ENCODE measurements around the gene STAT6.
A peak's percentile ranks its signal among the peaks of the same experiment; 100 is the strongest.

Gene STAT6

DNA sequence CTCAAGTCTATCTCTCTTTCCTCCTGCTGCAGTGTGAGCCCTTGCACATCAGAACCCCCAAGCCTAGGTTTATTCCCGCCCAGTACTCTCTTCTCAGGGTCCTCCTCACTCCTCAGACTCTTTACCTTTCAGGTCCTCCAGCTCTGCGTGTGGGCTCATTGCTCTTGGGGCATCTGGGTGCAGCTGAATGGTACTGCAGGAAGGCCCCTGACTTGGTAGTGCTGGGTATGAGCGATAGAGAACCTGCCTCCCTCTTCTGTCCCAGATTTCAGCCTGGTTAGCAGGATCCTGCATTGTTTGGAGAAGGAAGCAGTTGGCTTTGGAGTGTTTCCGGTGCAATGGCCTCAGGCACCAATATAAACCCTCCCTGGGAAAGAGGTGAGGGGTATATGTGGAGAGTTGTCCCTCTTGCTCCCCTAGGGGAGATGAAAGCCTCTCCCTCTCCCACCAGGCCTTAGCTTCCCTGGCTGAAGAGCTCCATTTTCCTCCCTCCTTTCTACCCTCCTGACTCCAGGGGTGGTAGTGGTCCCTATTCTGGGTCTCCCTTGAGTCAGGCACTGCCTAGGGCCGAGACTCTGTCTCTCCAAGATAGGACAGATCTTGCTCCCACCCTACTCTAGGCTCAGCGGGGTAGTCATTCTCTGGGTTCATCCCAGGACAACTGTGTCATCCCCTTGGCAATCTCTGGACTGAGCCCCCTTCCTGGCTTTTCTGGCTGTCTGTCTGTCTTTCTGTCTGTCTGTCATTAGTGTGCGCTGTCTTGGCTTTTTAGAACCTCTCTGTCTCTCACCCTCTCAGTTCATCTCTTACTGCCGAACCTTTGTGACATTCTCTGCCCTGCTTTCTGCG is 21.0 kb upstream of the STAT6 start:
- peak overlapping the region; percentile 31 for H3K4me2 ChIP-seq (ENCODE audit: low read length, poor library complexity, severe bottlenecking)
- peaks cover 10% of the 10 kb centered on the region for H3K79me1 ChIP-seq (replicated peaks; ENCODE audit: low read length, poor library complexity, severe bottlenecking)
- peaks cover 16 to 34% of the 10 kb centered on the region in 2 experiments for H3K36me3 ChIP-seq (ENCODE audit: control insufficient read depth in 1 of 2, insufficient read depth in 2 of 2, low read depth in 1 of 2, low read length in 2 of 2)
- H3K14ac ChIP-seq (ENCODE audit: low read length in 2 of 2): no peak overlapping the region
- H2BK120ac ChIP-seq (ENCODE audit: low read depth, low read length): no peak overlapping the region
- H2AK5ac ChIP-seq (ENCODE audit: low read length, severe bottlenecking): peak overlapping the region; percentile 47
- no peak overlapping the region for H2BK5ac ChIP-seq (ENCODE audit: low read depth, low read length, poor library complexity, severe bottlenecking)
- peak overlapping the region; percentile 21 for H2BK15ac ChIP-seq (ENCODE audit: low read depth, poor library complexity, severe bottlenecking)
- H2BK12ac ChIP-seq (ENCODE audit: low read length in 2 of 2): no peak overlapping the region
- H4K8ac ChIP-seq (ENCODE audit: low read length): no peak overlapping the region
- peaks cover 47% of the 10 kb centered on the region for H3K4me1 ChIP-seq (ENCODE audit: control insufficient read depth, insufficient read depth, low read depth, low read length)
- no peaks in the 10 kb centered on the region for H3K27me3 ChIP-seq (ENCODE audit: control insufficient read depth in 1 of 2, insufficient read depth in 1 of 2, low read length in 2 of 2)
- H3K4me3 ChIP-seq (ENCODE audit: insufficient read depth in 1 of 2, low read depth in 1 of 2, low read length in 2 of 2): peak overlapping the region in 1 of 2 experiments; percentile 91
- H3K4ac ChIP-seq (ENCODE audit: low read depth in 1 of 2, low read length in 2 of 2): peak overlapping the region in 1 of 2 experiments; percentile 42
- peak overlapping the region; percentile 19 to 43 for H3K18ac ChIP-seq (ENCODE audit: low read depth in 1 of 2, low read length in 2 of 2)
- 54% methylated on average over 8 of the region's 9 CpGs for WGBS
- no peak overlapping the region for H4K91ac ChIP-seq (ENCODE audit: low read length)
- peak overlapping the region in 1 of 2 experiments; percentile 56 for H3K23ac ChIP-seq (ENCODE audit: low read length in 2 of 2)
- H3K27ac ChIP-seq (ENCODE audit: low read length, poor library complexity, severe bottlenecking): peak overlapping the region; percentile 54
- H2AFZ ChIP-seq (ENCODE audit: low read depth, low read length): no peak overlapping the region
- H3K9me3 ChIP-seq (ENCODE audit: control insufficient read depth, low read length): no peaks in the 10 kb centered on the region
- peak overlapping the region; percentile 95 for H3K9ac ChIP-seq (ENCODE audit: low read length)
- DNase-seq: no peak

- H2AFZ ChIP-seq (ENCODE audit: low read depth, low read length): no peak overlapping the region
- peaks cover 45% of the 10 kb centered on the region for H3K4me1 ChIP-seq (ENCODE audit: control insufficient read depth, insufficient read depth, low read depth, low read length)
- H2AK5ac ChIP-seq (ENCODE audit: low read length, severe bottlenecking): no peak overlapping the region
- WGBS: no CpG with 5 or more reads among the region's 2 CpGs
- no peaks in the 10 kb centered on the region for H3K9me3 ChIP-seq (ENCODE audit: control insufficient read depth, low read length)
- no peak overlapping the region for H4K91ac ChIP-seq (ENCODE audit: low read length)
- DNase-seq: no peak
- H3K79me1 ChIP-seq (replicated peaks; ENCODE audit: low read length, poor library complexity, severe bottlenecking): peaks cover 8% of the 10 kb centered on the region
- no peak overlapping the region for H2BK15ac ChIP-seq (ENCODE audit: low read depth, poor library complexity, severe bottlenecking)
- H3K36me3 ChIP-seq (ENCODE audit: control insufficient read depth in 1 of 2, insufficient read depth in 2 of 2, low read depth in 1 of 2, low read length in 2 of 2): peaks cover 9 to 34% of the 10 kb centered on the region in 2 experiments
- peak overlapping the region; percentile 74 for H3K4me2 ChIP-seq (ENCODE audit: low read length, poor library complexity, severe bottlenecking)
- no peak overlapping the region for H2BK12ac ChIP-seq (ENCODE audit: low read length in 2 of 2)
- peak overlapping the region; percentile 95 for H3K9ac ChIP-seq (ENCODE audit: low read length)
- no peak overlapping the region for H3K14ac ChIP-seq (ENCODE audit: low read length in 2 of 2)
- H3K23ac ChIP-seq (ENCODE audit: low read length in 2 of 2): peak overlapping the region in 1 of 2 experiments; percentile 56
- no peak overlapping the region for H3K4ac ChIP-seq (ENCODE audit: low read depth in 1 of 2, low read length in 2 of 2)
- no peaks in the 10 kb centered on the region for H3K27me3 ChIP-seq (ENCODE audit: control insufficient read depth in 1 of 2, insufficient read depth in 1 of 2, low read length in 2 of 2)
- H3K4me3 ChIP-seq (ENCODE audit: insufficient read depth in 1 of 2, low read depth in 1 of 2, low read length in 2 of 2): peak overlapping the region in 1 of 2 experiments; percentile 91
- H3K18ac ChIP-seq (ENCODE audit: low read depth in 1 of 2, low read length in 2 of 2): no peak overlapping the region
- no peak overlapping the region for H4K8ac ChIP-seq (ENCODE audit: low read length)
- no peak overlapping the region for H2BK5ac ChIP-seq (ENCODE audit: low read depth, low read length, poor library complexity, severe bottlenecking)
- H3K27ac ChIP-seq (ENCODE audit: low read length, poor library complexity, severe bottlenecking): no peak overlapping the region
- H2BK120ac ChIP-seq (ENCODE audit: low read depth, low read length): no peak overlapping the region
These were observed 19.8 kb upstream of the STAT6 start for GRCh38 chr12:57130941-57131340.

DNA sequence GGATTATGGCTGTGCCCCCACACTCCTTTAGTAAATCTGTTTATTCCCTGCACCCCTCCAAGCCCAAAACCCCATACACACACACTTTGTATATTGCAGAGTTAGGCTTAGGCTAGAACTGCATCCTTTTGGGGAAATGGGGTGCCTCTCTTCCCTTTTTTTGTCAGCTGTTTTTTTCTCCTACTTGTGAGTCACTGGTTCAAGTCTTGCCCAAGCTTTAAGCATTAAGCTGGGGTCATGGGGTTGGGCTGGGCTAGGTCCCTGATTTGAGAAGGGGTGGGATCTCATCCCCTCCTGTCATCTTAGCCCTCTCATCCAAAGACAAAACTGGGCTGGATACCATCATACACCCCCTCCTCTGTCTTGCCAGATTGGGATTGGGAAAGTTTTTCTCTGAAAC is 18.7 kb upstream of the STAT6 start:
- Histone ChIP-seq H2BK12ac (ENCODE audit: low read length in 2 of 2) (no peak overlapping the region), H4K8ac (ENCODE audit: low read length) (no peak overlapping the region), H3K27ac (ENCODE audit: low read length, poor library complexity, severe bottlenecking) (no peak overlapping the region), H2AK5ac (ENCODE audit: low read length, severe bottlenecking) (peak overlapping the region; percentile 53), H3K18ac (ENCODE audit: low read depth in 1 of 2, low read length in 2 of 2) (peak overlapping the region; percentile 68 to 96), H3K79me1 (replicated peaks; ENCODE audit: low read length, poor library complexity, severe bottlenecking) (peaks cover 8% of the 10 kb centered on the region), H2BK120ac (ENCODE audit: low read depth, low read length) (peak overlapping the region; percentile 46), H3K27me3 (ENCODE audit: control insufficient read depth in 1 of 2, insufficient read depth in 1 of 2, low read length in 2 of 2) (no peaks in the 10 kb centered on the region), H3K9ac (ENCODE audit: low read length) (peak overlapping the region; percentile 95), H2BK15ac (ENCODE audit: low read depth, poor library complexity, severe bottlenecking) (no peak overlapping the region), H3K14ac (ENCODE audit: low read length in 2 of 2) (peak overlapping the region in 1 of 2 experiments; percentile 31), H4K91ac (ENCODE audit: low read length) (peak overlapping the region; percentile 57), H3K36me3 (ENCODE audit: control insufficient read depth in 1 of 2, insufficient read depth in 2 of 2, low read depth in 1 of 2, low read length in 2 of 2) (peaks cover 7 to 28% of the 10 kb centered on the region in 2 experiments), H2BK5ac (ENCODE audit: low read depth, low read length, poor library complexity, severe bottlenecking) (no peak overlapping the region), H3K4me1 (ENCODE audit: control insufficient read depth, insufficient read depth, low read depth, low read length) (peaks cover 36% of the 10 kb centered on the region), H3K9me3 (ENCODE audit: control insufficient read depth, low read length) (no peaks in the 10 kb centered on the region), H3K4me2 (ENCODE audit: low read length, poor library complexity, severe bottlenecking) (peak overlapping the region; percentile 74), H2AFZ (ENCODE audit: low read depth, low read length) (no peak overlapping the region), H3K23ac (ENCODE audit: low read length in 2 of 2) (no peak overlapping the region), H3K4me3 (ENCODE audit: insufficient read depth in 1 of 2, low read depth in 1 of 2, low read length in 2 of 2) (peak overlapping the region; percentile 86 to 91), H3K4ac (ENCODE audit: low read depth in 1 of 2, low read length in 2 of 2) (peak overlapping the region in 1 of 2 experiments; percentile 63)
- DNase-seq: peak; percentile 61

GRCh38 chr12:57129321-57129842 is 18.2 kb upstream of the STAT6 start:
- peaks cover 7 to 28% of the 10 kb centered on the region in 2 experiments for H3K36me3 ChIP-seq (ENCODE audit: control insufficient read depth in 1 of 2, insufficient read depth in 2 of 2, low read depth in 1 of 2, low read length in 2 of 2)
- H3K23ac ChIP-seq (ENCODE audit: low read length in 2 of 2): no peak overlapping the region
- H2AK5ac ChIP-seq (ENCODE audit: low read length, severe bottlenecking): no peak overlapping the region
- H2BK120ac ChIP-seq (ENCODE audit: low read depth, low read length): peak overlapping the region; percentile 87
- H3K4me2 ChIP-seq (ENCODE audit: low read length, poor library complexity, severe bottlenecking): peak overlapping the region; percentile 74
- H3K27ac ChIP-seq (ENCODE audit: low read length, poor library complexity, severe bottlenecking): peak overlapping the region; percentile 13
- peaks cover 36% of the 10 kb centered on the region for H3K4me1 ChIP-seq (ENCODE audit: control insufficient read depth, insufficient read depth, low read depth, low read length)
- no peak overlapping the region for H2BK5ac ChIP-seq (ENCODE audit: low read depth, low read length, poor library complexity, severe bottlenecking)
- H3K14ac ChIP-seq (ENCODE audit: low read length in 2 of 2): peak overlapping the region; percentile 26 to 87
- no peak for DNase-seq
- peak overlapping the region; percentile 86 to 91 for H3K4me3 ChIP-seq (ENCODE audit: insufficient read depth in 1 of 2, low read depth in 1 of 2, low read length in 2 of 2)
- no peak overlapping the region for H2BK15ac ChIP-seq (ENCODE audit: low read depth, poor library complexity, severe bottlenecking)
- WGBS: 0% methylated on average over 10 of the region's 12 CpGs
- H4K91ac ChIP-seq (ENCODE audit: low read length): peak overlapping the region; percentile 57
- H3K9ac ChIP-seq (ENCODE audit: low read length): peak overlapping the region; percentile 95
- H3K18ac ChIP-seq (ENCODE audit: low read depth in 1 of 2, low read length in 2 of 2): peak overlapping the region; percentile 96 to 99
- H3K9me3 ChIP-seq (ENCODE audit: control insufficient read depth, low read length): no peaks in the 10 kb centered on the region
- no peak overlapping the region for H2AFZ ChIP-seq (ENCODE audit: low read depth, low read length)
- peak overlapping the region; percentile 36 to 98 for H3K4ac ChIP-seq (ENCODE audit: low read depth in 1 of 2, low read length in 2 of 2)
- H4K8ac ChIP-seq (ENCODE audit: low read length): no peak overlapping the region
- no peaks in the 10 kb centered on the region for H3K27me3 ChIP-seq (ENCODE audit: control insufficient read depth in 1 of 2, insufficient read depth in 1 of 2, low read length in 2 of 2)
- H2BK12ac ChIP-seq (ENCODE audit: low read length in 2 of 2): no peak overlapping the region
- H3K79me1 ChIP-seq (replicated peaks; ENCODE audit: low read length, poor library complexity, severe bottlenecking): peaks cover 8% of the 10 kb centered on the region

Data from mesenchymal stem cell (in vitro differentiated cells and primary cell).